MCF 10A (cell line): ENCODE measurements around the gene CCNB1IP1. TPM values are rescaled to one million over a fixed set of nuclear protein-coding genes. Genes with fewer than 3 reads are reported as not detected.
"Not testable (repeated sequence)": the region's sequence is repeated elsewhere in the genome, so short reads cannot be mapped to it uniquely, and the experiment has no call there.

Experiments used
- BruUV-seq: library from RNA; stranded (reverse); fragments of 400-500 nt; replicated peaks from 2 replicates; lab custom pipeline; 2021; lab: Mats Ljungman, UMichigan
- CTCF ChIA-PET: fragments of 300-600 bp; sonication (Branson Sonifier 250); formaldehyde crosslinking; extraction: SDS; loops from one replicate; lab custom pipeline; 2021; ENCODE audit warnings: antibody characterized with exemption, inconsistent platforms; lab: Yijun Ruan, JAX
- POLR2A ChIA-PET: fragments of 300-600, 350-650 bp; sonication (Branson Sonifier 250); formaldehyde crosslinking; extraction: SDS; loops from one replicate; lab custom pipeline; 2020; ENCODE audit warnings: antibody characterized with exemption, inconsistent platforms; lab: Yijun Ruan, JAX
- DNase-seq: peaks from one replicate; pipeline ENCODE4 v3.0.0-alpha.2; 2018; ENCODE audit not compliant: unreplicated experiment
- H3K27ac Mint-ChIP-seq: one replicate; pipeline ENCODE4 v1.8.0; 2022; ENCODE audit warnings: mild to moderate bottlenecking, low read depth, mixed read lengths; ENCODE audit not compliant: unreplicated experiment
- H3K27me3 Mint-ChIP-seq: one replicate; pipeline ENCODE4 v1.8.0; 2022; ENCODE audit warnings: mixed read lengths; ENCODE audit not compliant: insufficient read depth, unreplicated experiment
- H3K36me3 Mint-ChIP-seq: one replicate; pipeline ENCODE4 v1.8.0; 2022; ENCODE audit warnings: mild to moderate bottlenecking, moderate library complexity, mixed read lengths; ENCODE audit not compliant: insufficient read depth, unreplicated experiment
- H3K4me1 Mint-ChIP-seq: one replicate; pipeline ENCODE4 v1.8.0; 2022; ENCODE audit warnings: mixed read lengths; ENCODE audit not compliant: insufficient read depth, unreplicated experiment
- H3K4me3 Mint-ChIP-seq: one replicate; pipeline ENCODE4 v1.8.0; 2022; ENCODE audit warnings: mild to moderate bottlenecking, moderate library complexity, mixed read lengths; ENCODE audit not compliant: unreplicated experiment
- H3K9me3 Mint-ChIP-seq: one replicate; pipeline ENCODE4 v1.8.0; 2022; ENCODE audit warnings: mixed read lengths; ENCODE audit not compliant: unreplicated experiment
- intact Hi-C: fragments of 100-400 bp; cut with micrococcal nuclease; formaldehyde crosslinking; loops from 2 replicates; pipeline ENCODE4 v1.14.1; 2022
- total RNA-seq: library from RNA; stranded (reverse); gene quantifications from 2 replicates; pipeline ENCODE4 v1.2.3, GENCODE V29; 2022
- TF ChIP-seq, protein P1 (sequence below): fragments of 200-600 bp; IDR thresholded peaks from one replicate; pipeline ENCODE4 v1.8.0; 2022; ENCODE audit warnings: antibody characterized with exemption, mild to moderate bottlenecking; ENCODE audit not compliant: unreplicated experiment

CCNB1IP1 gene
- total RNA-seq, 1 experiment from 2014 or later: 108 TPM

DNA sequence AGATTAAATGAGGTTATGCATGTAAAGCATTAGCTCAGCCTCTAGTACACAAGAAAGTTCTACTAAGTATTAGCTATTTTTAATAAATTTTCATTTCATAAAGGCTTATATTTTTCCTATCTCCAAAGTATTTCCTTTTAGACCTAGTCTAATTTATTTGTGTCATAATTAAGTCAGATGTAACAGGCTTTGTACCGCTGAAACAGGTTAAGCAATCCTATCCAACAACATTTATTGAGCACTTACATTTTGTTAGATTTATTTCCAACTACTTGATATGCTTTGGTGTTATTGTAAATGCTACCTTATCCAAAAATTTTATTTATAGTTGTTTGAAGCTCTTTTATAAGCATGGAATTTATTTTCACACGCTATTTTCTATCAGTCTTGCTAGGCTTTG lies 8.6 kb upstream of the CCNB1IP1 start:
- H3K4me3 Mint-ChIP-seq: peak overlapping the region; percentile 78
- H3K27me3 Mint-ChIP-seq: no peaks in the 10 kb centered on the region
- H3K4me1 Mint-ChIP-seq: peaks cover 7% of the 10 kb centered on the region
- peak overlapping the region; percentile 92 for H3K27ac Mint-ChIP-seq
- TF ChIP-seq, protein P1, sequence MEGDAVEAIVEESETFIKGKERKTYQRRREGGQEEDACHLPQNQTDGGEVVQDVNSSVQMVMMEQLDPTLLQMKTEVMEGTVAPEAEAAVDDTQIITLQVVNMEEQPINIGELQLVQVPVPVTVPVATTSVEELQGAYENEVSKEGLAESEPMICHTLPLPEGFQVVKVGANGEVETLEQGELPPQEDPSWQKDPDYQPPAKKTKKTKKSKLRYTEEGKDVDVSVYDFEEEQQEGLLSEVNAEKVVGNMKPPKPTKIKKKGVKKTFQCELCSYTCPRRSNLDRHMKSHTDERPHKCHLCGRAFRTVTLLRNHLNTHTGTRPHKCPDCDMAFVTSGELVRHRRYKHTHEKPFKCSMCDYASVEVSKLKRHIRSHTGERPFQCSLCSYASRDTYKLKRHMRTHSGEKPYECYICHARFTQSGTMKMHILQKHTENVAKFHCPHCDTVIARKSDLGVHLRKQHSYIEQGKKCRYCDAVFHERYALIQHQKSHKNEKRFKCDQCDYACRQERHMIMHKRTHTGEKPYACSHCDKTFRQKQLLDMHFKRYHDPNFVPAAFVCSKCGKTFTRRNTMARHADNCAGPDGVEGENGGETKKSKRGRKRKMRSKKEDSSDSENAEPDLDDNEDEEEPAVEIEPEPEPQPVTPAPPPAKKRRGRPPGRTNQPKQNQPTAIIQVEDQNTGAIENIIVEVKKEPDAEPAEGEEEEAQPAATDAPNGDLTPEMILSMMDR: no peak
- peaks cover 21% of the 10 kb centered on the region for H3K36me3 Mint-ChIP-seq
- DNase-seq: no peak
- H3K9me3 Mint-ChIP-seq: no peaks in the 10 kb centered on the region
- intact Hi-C loops: loop anchor here (2.0 to 5.0 kb wide), 3 partner anchors 71 to 341 kb away; partner anchors contain the start of gene TEP1
- ChIA-PET CTCF (interaction anchor here (0.6 to 8.8 kb wide), 13 partner anchors 9 to 722 kb away, joined by 3 to 57 read pairs (median 4); partner anchors contain the start of genes CCNB1IP1 and TTC5), POLR2A (interaction anchor here (0.9 to 4.3 kb wide), 9 partner anchors 12 to 341 kb away, joined by 3 to 205 read pairs (median 22); partner anchors contain the start of genes APEX1, CCNB1IP1, OSGEP and PIP4P1)
- no TSS peak for BruUV-seq

DNA sequence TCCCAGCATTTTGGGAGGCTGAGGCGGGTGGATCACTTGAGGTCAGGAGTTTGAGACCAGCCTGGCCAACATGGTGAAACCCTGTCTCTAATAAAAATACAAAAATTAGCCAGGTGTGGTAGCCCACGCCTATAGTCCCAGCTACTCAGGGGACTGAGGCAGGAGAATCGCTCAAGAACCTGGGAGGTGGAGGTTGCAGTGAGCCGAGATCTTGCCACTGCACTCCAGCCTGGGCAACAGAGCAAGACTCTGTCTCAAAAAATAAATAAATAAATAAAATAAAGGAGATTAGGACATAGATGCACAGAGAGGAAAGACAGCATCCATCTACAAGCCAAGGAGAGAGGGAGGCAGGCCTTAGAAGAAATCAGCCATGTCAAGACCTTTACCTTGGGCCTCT lies 8.0 kb upstream of the CCNB1IP1 start:
- intact Hi-C loops: loop anchor here (5.0 kb wide), 1 partner anchor 71 kb away; the partner anchor contains the start of gene TEP1
- not testable (repeated sequence) for H3K9me3 Mint-ChIP-seq, BruUV-seq, H3K4me3 Mint-ChIP-seq, H3K27ac Mint-ChIP-seq, H3K27me3 Mint-ChIP-seq, H3K4me1 Mint-ChIP-seq, DNase-seq
- H3K36me3 Mint-ChIP-seq: peaks cover 15% of the 10 kb centered on the region
- ChIA-PET CTCF (interaction anchor here (0.7 to 8.8 kb wide), 10 partner anchors 8 to 630 kb away, joined by 3 to 57 read pairs (median 4); partner anchors contain the start of genes CCNB1IP1 and TTC5), POLR2A (interaction anchor here (1.0 to 4.3 kb wide), 8 partner anchors 11 to 342 kb away, joined by 3 to 205 read pairs (median 24); partner anchors contain the start of genes APEX1, CCNB1IP1, OSGEP and PNP)

GRCh38 chr14:20334017-20334416 lies 938 bp upstream of the CCNB1IP1 start:
- Mint-ChIP-seq H3K27ac (no peak overlapping the region), H3K4me3 (no peak overlapping the region), H3K4me1 (peaks cover 25% of the 10 kb centered on the region), H3K9me3 (no peaks in the 10 kb centered on the region), H3K27me3 (no peaks in the 10 kb centered on the region), H3K36me3 (peaks cover 8% of the 10 kb centered on the region)
- no peak for DNase-seq
- ChIA-PET POLR2A (interaction anchor here (0.6 to 9.8 kb wide), 10 partner anchors 9 to 350 kb away, joined by 3 to 205 read pairs (median 4); partner anchors contain the start of genes APEX1, OSGEP, PARP2 and PIP4P1), CTCF (interaction anchor here (0.8 to 9.9 kb wide), 5 partner anchors 9 to 364 kb away, joined by 3 to 152 read pairs (median 3); partner anchors contain the start of gene PARP2)
- TF ChIP-seq, protein P1: no peak
- no TSS peak for BruUV-seq
- intact Hi-C loops: no loop called here

GRCh38 chr14:20333494-20333841 lies 389 bp upstream of the CCNB1IP1 start:
- no peak for DNase-seq
- ChIA-PET POLR2A (interaction anchor here (0.6 to 9.8 kb wide), 11 partner anchors 9 to 351 kb away, joined by 3 to 205 read pairs (median 5); partner anchors contain the start of genes APEX1, OSGEP, PARP2 and PIP4P1), CTCF (interaction anchor here (0.6 to 9.9 kb wide), 6 partner anchors 9 to 523 kb away, joined by 3 to 152 read pairs (median 3); partner anchors contain the start of gene PARP2)
- H3K4me1 Mint-ChIP-seq: peaks cover 25% of the 10 kb centered on the region
- H3K27ac Mint-ChIP-seq: peak overlapping the region; percentile 94
- intact Hi-C loops: loop anchor here (2.0 kb wide), 1 partner anchor 127 kb away; the partner anchor contains the start of gene PIP4P1
- TF ChIP-seq, protein P1: no peak
- no peaks in the 10 kb centered on the region for H3K9me3 Mint-ChIP-seq
- H3K27me3 Mint-ChIP-seq: no peaks in the 10 kb centered on the region
- BruUV-seq: no TSS peak
- peak overlapping the region; percentile 93 for H3K4me3 Mint-ChIP-seq
- H3K36me3 Mint-ChIP-seq: peaks cover 8% of the 10 kb centered on the region
